Stomach smooth muscle (tissue), 2 donors: ENCODE data around the gene YARS1.

Experiments
- H3K27ac ChIP-seq: one replicate; pipeline ENCODE4 v1.7.0; 2013; ENCODE audit warnings: mild to moderate bottlenecking, low read length, inconsistent platforms
- H3K27me3 ChIP-seq, 2 donors: one replicate each; pipeline ENCODE4 v1.7.0; 2013; ENCODE audit warnings: low read length in 2 of 2; ENCODE audit not compliant: insufficient read depth in 2 of 2, control insufficient read depth in 1 of 2
- H3K36me3 ChIP-seq, 2 donors: one replicate each; pipeline ENCODE4 v1.7.0; 2013; ENCODE audit warnings: low read length in 2 of 2; ENCODE audit not compliant: control insufficient read depth in 2 of 2, insufficient read depth in 2 of 2
- H3K4me1 ChIP-seq: one replicate; pipeline ENCODE4 v1.7.0; 2013; ENCODE audit warnings: low read length; ENCODE audit not compliant: control insufficient read depth, insufficient read depth
- H3K4me3 ChIP-seq, 2 donors: one replicate each; pipeline ENCODE4 v1.7.0; 2013; ENCODE audit warnings: low read length in 2 of 2
- H3K9ac ChIP-seq, 2 donors: one replicate each; pipeline ENCODE4 v1.7.0; 2013; ENCODE audit warnings: low read length in 2 of 2, mild to moderate bottlenecking in 1 of 2
- H3K9me3 ChIP-seq, 2 donors: one replicate each; pipeline ENCODE4 v1.7.0; 2013; ENCODE audit warnings: low read length in 2 of 2; ENCODE audit not compliant: control insufficient read depth in 2 of 2
- donor health status: healthy.
- donor health status: Pancreatic carcinoma.

The YARS1 gene

GRCh38 chr1:32817159-32817814 is at the start of gene YARS1, which contains the start of gene S100PBP:
Gene YARS1 (minus strand): TSS chr1:32817358. CDS start chr1:32817244, 114 bp downstream.
Gene S100PBP (plus strand): TSS chr1:32817653. CDS start chr1:32826100, 8,447 bp downstream.
- H3K36me3 ChIP-seq = no peaks in the 10 kb centered on the region
- H3K9ac ChIP-seq = peak within 1 kb of the TSS; percentile 93 to 95
- no peaks in the 10 kb centered on the region for H3K9me3 ChIP-seq
- peak within 1 kb of the TSS; percentile 92 to 97 for H3K4me3 ChIP-seq
- peaks cover 20% of the 10 kb centered on the region for H3K4me1 ChIP-seq
- no peaks in the 10 kb centered on the region for H3K27me3 ChIP-seq
- H3K27ac ChIP-seq = peak within 1 kb of the TSS; percentile 91

GRCh38 chr1:32865639-32866405 is 48.7 kb upstream of the YARS1 start:
- no peaks in the 10 kb centered on the region for H3K27me3 ChIP-seq
- H3K9ac ChIP-seq = no peak overlapping the region
- no peaks in the 10 kb centered on the region for H3K9me3 ChIP-seq
- peak overlapping the region; percentile 32 for H3K27ac ChIP-seq
- H3K4me1 ChIP-seq = peaks cover 27% of the 10 kb centered on the region
- no peak overlapping the region for H3K4me3 ChIP-seq
- H3K36me3 ChIP-seq = peaks cover under 1 to 11% of the 10 kb centered on the region in 2 donors

GRCh38 chr1:32864375-32865019 is 47.3 kb upstream of the YARS1 start:
- Histone ChIP-seq H3K4me1 (peaks cover 18% of the 10 kb centered on the region), H3K9me3 (no peaks in the 10 kb centered on the region), H3K27me3 (no peaks in the 10 kb centered on the region), H3K4me3 (no peak overlapping the region), H3K36me3 (peaks cover 3 to 11% of the 10 kb centered on the region in 2 donors), H3K9ac (no peak overlapping the region), H3K27ac (no peak overlapping the region)

- peaks cover 17% of the 10 kb centered on the region for H3K4me1 ChIP-seq
- no peaks in the 10 kb centered on the region for H3K9me3 ChIP-seq
- H3K27me3 ChIP-seq = no peaks in the 10 kb centered on the region
- no peak overlapping the region for H3K9ac ChIP-seq
- H3K27ac ChIP-seq = no peak overlapping the region
- H3K4me3 ChIP-seq = no peak overlapping the region
- H3K36me3 ChIP-seq = peaks cover 3 to 15% of the 10 kb centered on the region in 2 donors
These were observed 46.7 kb upstream of the YARS1 start for GRCh38 chr1:32863881-32864245.

GRCh38 chr1:32863218-32863880 is 46.2 kb upstream of the YARS1 start:
- H3K27ac ChIP-seq = no peak overlapping the region
- H3K27me3 ChIP-seq = no peaks in the 10 kb centered on the region
- no peaks in the 10 kb centered on the region for H3K9me3 ChIP-seq
- peaks cover 17% of the 10 kb centered on the region for H3K4me1 ChIP-seq
- peaks cover 3 to 18% of the 10 kb centered on the region in 2 donors for H3K36me3 ChIP-seq
- no peak overlapping the region for H3K9ac ChIP-seq
- H3K4me3 ChIP-seq = no peak overlapping the region

- H3K27ac ChIP-seq = no peak overlapping the region
- peaks cover 17% of the 10 kb centered on the region for H3K4me1 ChIP-seq
- peaks cover 3 to 22% of the 10 kb centered on the region in 2 donors for H3K36me3 ChIP-seq
These were observed 44.9 kb upstream of the YARS1 start for GRCh38 chr1:32861904-32862695.

GRCh38 chr1:32860566-32860965 is 43.4 kb upstream of the YARS1 start:
- peaks cover 14% of the 10 kb centered on the region for H3K4me1 ChIP-seq
- no peak overlapping the region for H3K27ac ChIP-seq
- no peak overlapping the region for H3K9ac ChIP-seq
- H3K9me3 ChIP-seq = no peaks in the 10 kb centered on the region
- H3K36me3 ChIP-seq = peaks cover 15 to 25% of the 10 kb centered on the region in 2 donors
- H3K4me3 ChIP-seq = no peak overlapping the region
- H3K27me3 ChIP-seq = no peaks in the 10 kb centered on the region

More at GRCh38 chr1:32861904-32862695, 44.9 kb upstream of the YARS1 start:
- Histone ChIP-seq H3K9me3 (no peaks in the 10 kb centered on the region), H3K9ac (no peak overlapping the region), H3K4me3 (no peak overlapping the region), H3K27me3 (no peaks in the 10 kb centered on the region)

GRCh38 chr1:32859915-32860314 is 42.8 kb upstream of the YARS1 start:
- H3K36me3 ChIP-seq = peaks cover 15 to 25% of the 10 kb centered on the region in 2 donors
- no peak overlapping the region for H3K9ac ChIP-seq
- H3K27ac ChIP-seq = no peak overlapping the region
- H3K27me3 ChIP-seq = no peaks in the 10 kb centered on the region
- H3K4me3 ChIP-seq = no peak overlapping the region
- no peaks in the 10 kb centered on the region for H3K9me3 ChIP-seq
- H3K4me1 ChIP-seq = peaks cover 13% of the 10 kb centered on the region

- Histone ChIP-seq H3K9me3 (no peaks in the 10 kb centered on the region), H3K27me3 (no peaks in the 10 kb centered on the region), H3K36me3 (peaks cover 19 to 32% of the 10 kb centered on the region in 2 donors), H3K9ac (no peak overlapping the region), H3K4me3 (no peak overlapping the region), H3K27ac (no peak overlapping the region), H3K4me1 (peaks cover 10% of the 10 kb centered on the region)
These were observed 41.6 kb upstream of the YARS1 start for GRCh38 chr1:32858791-32859190.

GRCh38 chr1:32858136-32858535 is 41.0 kb upstream of the YARS1 start:
- Histone ChIP-seq H3K4me1 (peaks cover 10% of the 10 kb centered on the region), H3K27me3 (no peaks in the 10 kb centered on the region), H3K4me3 (no peak overlapping the region), H3K9ac (no peak overlapping the region), H3K9me3 (no peaks in the 10 kb centered on the region), H3K27ac (no peak overlapping the region), H3K36me3 (peaks cover 19 to 32% of the 10 kb centered on the region in 2 donors)
